Non-pigmented ciliary epithelial cell (primary cell): ENCODE data around the gene ATOH7.
"Not testable (repeated sequence)": the region's sequence is repeated elsewhere in the genome, so short reads cannot be mapped to it uniquely, and the experiment has no call there.

Experiments used
- DNase-seq: peaks from one replicate; pipeline ENCODE4 v3.0.0-alpha.2; 2010; ENCODE audit warnings: low read depth

ATOH7 gene

GRCh38 chr10:68231817-68232251 lies at the start of gene ATOH7:
Gene ATOH7 (minus strand): TSS chr10:68232113. CDS start chr10:68231677, 436 bp downstream.
- no peak for DNase-seq

DNA sequence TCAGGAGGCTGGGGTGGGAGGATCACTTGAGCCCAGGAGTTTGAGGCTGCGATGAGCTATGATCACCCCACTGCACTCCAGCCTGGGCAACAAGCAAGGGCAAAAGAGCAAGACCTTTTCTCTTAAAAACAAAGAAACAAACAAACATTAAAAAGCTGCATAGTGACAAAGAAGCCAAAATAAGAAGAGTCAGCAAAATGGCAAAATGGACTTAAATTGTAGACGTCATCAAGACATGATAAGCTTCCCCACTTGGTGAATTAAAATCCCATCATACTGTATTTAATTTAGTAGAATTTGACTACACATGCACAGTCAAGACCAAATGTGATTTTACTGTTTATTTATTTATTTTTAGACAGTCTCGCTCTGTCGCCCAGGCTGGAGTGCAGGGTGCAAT lies 48.8 kb upstream of the ATOH7 start:
- DNase-seq = no peak

GRCh38 chr10:68278906-68279753 lies 47.2 kb upstream of the ATOH7 start:
- DNase-seq = not testable (repeated sequence)

DNA sequence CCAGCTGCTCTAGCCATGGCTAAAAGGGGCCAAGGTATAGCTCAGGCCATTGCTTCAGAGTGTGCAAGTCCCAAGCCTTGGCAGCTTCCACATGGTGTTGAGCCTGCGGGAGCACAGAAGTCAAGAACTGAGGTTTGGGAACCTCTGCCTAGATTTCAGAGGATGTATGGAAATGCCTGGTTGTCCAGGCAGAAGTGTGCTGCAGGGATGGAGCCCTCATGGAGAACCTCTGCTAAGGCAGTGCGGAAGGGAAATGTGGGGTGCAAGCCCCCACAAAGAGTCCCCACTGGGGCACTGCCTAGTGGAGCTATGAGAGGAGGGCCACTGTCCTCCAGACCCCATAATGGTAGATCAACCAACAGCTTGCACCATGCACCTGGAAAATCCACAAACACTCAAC lies 45.9 kb upstream of the ATOH7 start:
- DNase-seq = not testable (repeated sequence)

DNA sequence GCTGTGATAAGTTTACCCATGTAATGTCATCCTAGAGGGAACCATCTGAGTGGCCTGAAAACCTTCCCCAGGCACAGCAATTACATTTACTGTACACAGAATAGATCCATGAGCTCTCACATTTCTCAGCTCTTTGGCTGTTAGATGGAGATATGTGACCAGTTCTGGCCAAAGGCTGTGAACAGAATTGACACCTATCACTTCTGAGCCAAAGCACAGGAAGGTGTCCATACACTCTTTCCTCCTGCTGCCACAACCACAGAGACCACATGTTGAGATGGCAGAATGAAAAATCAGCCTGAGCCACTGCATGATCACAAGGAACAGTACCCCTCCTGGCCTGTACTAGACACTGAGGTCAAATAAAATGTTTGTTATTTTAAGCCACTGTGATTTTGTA lies 44.3 kb upstream of the ATOH7 start:
- no peak for DNase-seq

GRCh38 chr10:68275600-68276126 lies 43.8 kb upstream of the ATOH7 start:
- DNase-seq = no peak

DNA sequence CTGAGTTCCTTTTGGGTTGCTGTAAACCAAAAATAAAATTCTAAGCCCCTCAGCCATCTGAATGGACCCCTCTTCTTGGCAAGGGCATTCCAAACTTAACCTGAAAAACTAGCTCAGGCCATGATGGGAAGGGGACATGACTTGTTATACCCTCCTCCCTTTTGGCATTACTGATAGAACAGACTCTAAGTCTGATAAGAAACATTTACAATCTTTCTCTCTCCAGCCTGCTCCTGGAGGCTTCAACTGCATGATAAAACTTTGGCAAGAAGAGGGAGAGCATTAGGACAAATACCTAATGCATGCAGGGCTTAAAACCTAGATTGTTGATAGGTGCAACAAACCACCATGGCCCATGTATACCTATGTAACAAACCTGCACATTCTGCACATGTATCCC lies 40.9 kb upstream of the ATOH7 start:
- DNase-seq = no peak

DNA sequence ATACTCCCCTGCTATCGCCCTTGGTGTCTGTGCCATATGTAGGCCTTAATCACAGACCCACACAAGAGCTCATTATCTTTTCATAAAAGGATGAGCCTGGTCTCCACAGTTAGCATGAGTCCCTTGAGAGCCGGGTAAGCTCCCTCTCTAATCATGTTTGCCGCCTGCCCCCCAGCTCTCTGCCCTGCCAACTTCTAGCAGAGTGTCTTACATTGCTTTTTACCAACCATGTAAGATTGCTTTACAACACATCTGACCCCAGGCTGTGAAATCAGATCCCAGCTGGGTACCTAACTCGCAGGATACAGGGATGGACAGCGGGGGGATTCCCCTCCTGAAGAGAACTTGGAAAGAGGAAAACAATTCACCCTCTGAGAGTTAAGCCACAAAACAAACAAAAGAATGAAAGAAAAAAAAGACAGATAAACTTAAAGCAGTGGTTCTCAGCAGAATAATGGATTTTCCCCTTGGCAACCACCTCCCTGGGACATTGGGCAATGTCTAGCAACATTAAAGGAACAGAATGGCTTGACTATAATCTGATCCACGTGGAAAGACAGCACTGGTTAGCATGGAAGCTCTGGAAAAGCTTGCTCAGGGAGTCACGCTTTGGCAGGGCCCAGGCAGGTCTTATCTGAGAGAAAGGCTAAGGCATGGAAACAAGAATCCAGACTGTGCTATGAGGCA lies 39.4 kb upstream of the ATOH7 start:
- no peak for DNase-seq

DNA sequence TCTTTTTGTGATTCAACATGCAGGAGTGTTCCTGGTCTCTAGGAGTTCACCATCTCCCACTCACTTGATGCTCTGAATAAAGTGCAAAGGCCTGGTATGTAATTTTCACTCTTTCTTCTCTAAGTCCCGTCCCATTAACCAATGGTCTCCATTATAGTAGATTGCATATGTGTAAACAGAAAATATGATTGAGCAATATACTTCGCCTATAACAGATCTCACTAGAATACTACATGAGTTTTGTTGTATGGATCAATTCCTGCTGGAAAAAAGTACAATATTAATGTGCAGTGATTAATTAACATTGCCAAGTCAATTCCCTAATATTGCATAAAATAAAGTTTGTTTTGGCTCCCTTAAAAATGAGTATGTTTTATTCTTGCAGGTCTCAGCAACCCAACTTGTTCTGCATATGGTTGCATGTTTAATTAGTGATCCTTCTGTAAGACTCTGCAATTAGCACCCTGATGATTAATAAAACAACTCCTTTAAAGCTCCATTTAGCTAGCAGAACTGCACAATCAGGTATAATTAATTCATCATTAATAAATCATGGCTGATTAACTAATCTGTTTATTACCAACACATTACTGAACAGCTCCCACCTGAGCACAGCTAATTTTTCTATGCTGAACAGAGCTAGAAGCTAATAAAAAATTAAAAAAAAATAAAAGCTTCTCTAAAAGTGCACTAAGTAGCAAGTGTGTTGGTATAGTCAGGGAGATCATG lies 37.8 kb upstream of the ATOH7 start:
- DNase-seq = no peak

DNA sequence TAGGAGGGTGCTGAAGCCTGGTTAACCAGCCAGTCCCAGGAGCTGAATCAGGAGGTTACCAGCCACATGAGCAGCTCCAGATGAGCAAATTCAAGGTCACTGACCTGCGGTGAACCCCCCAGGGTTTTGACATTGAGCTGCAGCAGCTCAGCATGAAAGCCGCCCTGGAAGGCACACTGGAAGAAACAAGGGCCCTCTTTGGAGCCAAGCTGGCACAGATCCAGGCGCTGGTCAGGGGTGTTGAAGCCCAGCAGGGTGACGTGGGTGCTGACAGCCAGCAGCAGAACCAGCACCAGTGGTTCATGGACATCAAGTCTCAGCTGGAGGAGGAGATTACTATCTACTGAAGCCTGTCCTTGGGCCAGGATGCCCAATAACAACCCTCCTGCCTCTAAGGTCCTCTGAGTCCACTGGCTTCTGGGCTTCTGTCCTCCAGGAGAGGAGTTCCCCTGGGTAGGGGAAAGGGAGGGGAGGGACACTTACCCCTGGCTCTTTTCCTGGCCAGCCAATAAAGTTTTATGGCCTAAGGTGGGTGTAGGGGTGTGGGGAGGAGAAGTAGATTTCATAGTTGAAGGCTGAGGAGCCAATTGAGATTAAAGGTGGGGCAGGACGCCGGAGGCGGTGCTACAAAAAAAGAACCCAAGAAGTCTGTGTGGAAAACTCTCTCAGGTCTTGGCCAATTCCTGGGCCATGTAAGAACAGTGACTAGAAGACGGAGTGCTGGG lies 29.4 kb upstream of the ATOH7 start:
- DNase-seq = no peak

DNA sequence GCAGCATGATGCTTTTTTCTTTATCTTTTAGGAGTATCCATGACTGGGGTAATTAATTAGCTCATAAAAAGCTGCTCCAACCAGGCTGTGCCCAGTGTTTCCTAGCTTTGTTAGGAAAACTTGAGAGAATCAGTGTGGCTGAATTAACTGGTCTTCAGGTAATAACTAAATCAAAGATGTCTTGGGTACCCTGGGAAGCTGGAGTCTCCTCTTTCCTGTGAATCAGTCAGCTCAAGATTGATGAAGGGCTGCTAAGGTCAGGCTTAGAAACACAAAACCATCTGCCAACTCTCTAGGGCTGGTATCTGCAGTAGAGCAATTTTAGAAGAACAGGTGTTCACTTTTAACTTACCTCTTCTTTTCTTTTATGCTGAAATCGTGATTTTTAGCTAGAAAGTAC lies 21.4 kb upstream of the ATOH7 start:
- no peak for DNase-seq

DNA sequence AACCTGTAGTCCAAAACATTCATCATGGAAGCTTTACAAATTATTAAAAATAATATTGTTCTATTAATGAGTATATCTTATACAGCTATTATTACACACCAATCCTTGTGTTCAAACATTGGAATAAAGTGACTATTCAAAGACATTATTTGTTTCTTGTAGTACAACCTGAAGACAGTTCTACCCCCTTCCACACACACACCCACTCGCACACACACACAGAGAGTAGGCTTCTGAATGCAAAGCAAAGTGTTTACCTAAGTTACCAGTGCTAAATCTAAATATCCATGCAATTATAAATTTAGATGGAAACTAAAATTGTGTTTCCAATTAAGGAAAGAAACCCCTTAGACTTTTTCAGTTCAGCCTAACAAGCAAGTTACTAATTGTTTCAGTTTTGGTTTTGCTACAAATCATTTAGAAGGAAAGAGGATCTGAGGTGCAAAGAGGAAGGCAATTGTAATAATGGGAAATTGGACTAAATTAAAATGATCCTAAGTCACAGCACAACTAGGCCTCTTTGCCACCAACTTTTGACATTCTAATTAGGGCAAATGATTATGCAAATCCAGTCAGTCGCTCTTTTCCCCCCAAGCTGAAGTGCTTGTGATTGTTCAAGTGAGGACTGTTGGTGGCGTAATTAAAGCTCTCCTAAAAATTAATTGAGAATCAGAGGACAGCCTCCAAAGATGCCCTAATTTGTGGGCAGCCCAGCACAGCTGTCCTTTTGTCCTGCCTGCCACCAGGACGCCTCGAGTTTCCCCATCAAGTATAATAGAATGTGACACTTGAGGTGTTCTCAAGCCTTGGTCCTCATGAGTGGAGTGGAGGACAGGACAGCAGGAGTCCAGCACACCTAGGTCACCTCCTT lies 19.9 kb upstream of the ATOH7 start:
- no peak for DNase-seq

GRCh38 chr10:68251151-68251550 lies 19.2 kb upstream of the ATOH7 start:
- DNase-seq = no peak

DNA sequence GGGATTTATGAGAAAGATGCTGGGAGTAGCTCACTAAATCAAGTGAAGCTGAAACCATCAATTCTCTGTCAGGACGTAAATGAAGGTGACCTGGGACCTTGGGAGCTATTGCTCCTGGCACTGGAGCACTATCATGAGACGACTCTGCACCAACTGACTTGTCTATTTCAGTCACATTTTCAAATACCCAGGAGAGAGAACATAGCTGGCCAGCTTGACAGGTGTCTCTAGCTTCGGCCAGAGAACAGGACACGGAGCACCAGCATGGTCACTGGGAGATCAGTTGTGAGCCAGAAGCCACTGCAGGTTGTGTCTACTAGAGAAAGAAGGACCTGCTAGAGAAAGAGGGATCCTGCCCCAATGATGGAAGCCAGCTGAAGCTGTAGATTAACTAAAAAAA lies 17.4 kb upstream of the ATOH7 start:
- DNase-seq = no peak

DNA sequence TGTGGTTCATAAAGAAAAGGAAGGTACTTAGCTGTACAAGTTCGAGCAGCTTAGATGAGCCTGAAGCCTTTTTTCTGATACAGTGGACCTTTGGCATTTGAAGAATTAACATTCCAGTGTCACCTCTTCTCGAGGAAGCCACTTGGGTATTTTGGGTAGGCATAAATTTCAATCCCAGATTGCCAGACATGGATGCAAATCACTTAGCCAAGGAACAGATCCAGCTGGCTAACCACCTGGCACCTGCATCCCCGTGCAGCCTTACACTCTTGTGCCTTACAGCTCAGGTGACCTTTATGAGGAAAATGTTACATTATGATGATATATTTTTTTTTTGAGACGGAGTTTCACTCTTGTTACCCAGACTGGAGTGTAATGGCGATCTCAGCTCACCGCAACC lies 16.0 kb upstream of the ATOH7 start:
- DNase-seq = no peak

DNA sequence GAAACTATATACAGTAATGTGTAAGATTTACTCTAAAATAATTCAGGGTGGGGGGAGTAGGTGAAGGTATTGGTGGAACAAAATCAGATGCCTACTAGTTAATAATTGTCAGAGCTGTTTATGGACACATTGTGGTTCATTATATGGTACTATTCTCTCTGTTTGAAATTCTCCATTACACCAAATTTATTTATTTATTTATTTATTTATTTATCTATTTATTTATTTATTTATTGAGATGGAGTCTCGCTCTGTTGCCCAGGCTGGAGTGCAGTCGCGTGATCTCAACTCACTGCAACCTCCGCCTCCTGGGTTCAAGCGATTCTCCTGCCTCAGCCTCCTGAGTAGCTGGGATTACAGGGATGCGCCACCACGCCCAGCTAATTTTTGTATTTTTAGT lies 14.5 kb upstream of the ATOH7 start:
- DNase-seq = not testable (repeated sequence)

DNA sequence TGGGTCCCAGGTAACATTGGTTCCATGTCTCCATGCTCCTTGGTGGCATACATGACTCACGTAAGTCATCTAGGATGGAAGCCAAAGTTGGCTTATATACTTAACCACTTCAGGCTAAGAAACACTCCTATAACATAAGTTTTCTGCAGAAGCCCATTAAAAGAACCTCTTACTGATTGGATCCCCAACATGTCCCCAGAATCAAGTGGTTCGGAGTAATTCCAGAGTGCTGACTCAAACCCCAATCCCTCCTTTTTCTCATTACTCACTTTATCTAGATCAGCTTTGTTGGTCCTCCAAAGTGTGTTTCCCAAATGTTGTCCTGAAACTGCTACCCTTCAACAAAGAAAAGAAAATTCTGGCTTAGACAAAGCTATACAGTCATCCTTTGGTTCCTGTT lies 10.1 kb upstream of the ATOH7 start:
- no peak for DNase-seq

DNA sequence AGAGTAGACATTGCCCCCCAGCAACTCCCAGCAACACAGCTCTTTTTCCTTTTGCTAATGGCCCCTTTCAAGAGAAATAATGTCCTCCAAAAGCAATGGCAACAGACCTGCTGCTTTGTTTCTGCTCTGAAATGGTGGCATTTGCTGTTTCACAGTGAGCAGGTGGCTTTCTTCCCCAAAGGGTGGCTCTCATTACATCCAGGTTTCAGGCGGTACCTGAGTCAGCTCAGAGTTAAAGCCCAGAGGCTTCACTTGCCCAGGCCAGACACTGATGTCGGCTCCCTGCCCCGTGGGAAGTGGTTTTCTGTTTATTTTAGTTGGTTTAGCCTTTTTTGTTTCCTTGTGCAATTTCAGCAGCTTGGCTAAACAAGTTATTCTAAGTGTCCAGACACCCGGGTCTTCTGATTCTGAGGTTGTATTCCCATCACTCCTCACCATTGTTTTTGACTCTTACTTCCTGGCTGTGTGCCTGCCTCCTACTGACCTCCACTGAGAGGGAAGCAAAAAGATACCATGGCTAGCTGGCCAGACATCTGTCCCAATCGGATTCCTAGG lies 7.8 kb upstream of the ATOH7 start:
- DNase-seq = no peak

DNA sequence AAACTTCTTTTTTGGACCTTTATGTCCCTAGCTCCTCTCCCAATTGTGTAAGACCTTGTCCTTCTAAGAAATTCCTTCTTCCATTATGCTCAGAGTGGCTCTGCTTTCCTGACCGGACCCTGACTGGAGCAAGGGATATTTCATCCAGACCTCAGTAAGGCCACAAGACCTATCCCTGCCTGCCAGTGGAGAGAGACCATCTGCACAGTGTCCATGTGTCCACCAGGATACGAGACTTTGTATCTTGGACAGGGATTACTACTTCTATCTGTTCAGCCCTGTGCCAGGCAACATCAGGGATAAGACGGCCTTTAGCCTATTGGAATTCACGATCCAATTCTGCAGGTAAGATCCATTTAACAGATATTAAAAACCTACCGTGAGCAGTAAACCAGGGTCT lies 7.2 kb upstream of the ATOH7 start:
- no peak for DNase-seq

DNA sequence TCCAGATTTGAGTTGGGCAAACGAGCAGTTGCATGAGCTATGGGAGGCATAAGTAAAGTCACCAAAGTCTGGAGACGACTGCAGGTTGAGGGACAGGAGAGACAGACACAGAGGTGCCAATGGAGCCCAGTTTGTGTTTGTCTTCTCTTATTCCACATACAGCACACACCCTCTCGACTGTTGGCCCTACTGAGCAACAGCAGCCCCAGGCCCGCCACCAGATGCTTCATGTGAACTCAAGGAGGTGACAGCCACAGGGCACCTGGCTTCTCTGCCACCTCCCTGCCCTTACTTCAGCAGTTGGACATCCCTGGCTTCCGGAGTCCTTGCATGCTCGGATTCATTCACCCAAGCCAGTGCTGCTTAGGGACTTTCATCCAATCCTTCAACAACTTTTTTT lies 6.5 kb upstream of the ATOH7 start:
- no peak for DNase-seq

DNA sequence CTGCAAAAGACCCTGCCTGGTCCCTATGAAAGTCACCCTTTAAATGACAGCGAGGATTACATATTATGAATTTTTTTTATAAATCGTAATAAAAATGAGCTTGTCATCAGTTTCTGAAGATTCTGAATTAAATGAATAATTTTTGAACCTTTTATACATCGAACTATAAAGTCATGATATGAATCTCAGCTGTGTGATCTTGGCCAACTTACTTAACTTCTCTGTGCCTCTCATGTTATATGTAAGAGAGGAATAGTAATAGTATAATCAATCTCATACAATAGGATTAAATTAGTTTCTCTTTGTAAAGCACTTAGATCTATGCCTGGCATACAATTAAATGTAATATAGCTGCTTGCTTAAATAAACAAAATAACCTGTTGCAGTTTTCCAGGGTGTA lies 5.3 kb upstream of the ATOH7 start:
- no peak for DNase-seq
